ENCODE data around the gene ENGASE.

ENGASE gene

DNA sequence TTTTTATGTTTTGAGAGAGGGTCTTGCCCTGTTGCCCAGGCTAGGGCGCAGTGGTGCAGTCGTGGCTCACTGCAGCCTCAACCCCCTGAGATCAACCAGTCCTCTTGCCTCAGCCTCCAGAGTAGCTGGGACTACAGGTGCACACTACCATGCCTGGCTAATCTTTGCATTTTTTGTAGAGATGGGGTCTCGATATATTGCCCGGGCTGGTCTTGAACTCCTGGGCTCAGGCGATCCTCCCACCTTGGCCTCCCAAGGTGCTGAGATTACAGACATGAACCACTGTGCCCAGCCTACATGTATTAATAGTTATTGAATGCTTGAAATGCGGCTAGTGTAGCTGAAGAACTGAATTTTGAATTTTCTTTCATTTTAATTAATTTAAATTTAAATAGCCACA is 38.4 kb upstream of the ENGASE start:
- DNase-seq (ENCODE audit: low read depth, low spot score), result no peak
- no peak overlapping the region for H3K4me3 ChIP-seq (ENCODE audit: low read length)

GRCh38 chr17:79036596-79036995 is 38.0 kb upstream of the ENGASE start:
- no peak overlapping the region for H3K4me3 ChIP-seq (ENCODE audit: low read length)
- no peak for DNase-seq (ENCODE audit: low read depth, low spot score)

- no peak overlapping the region for H3K4me3 ChIP-seq (ENCODE audit: low read length)
- DNase-seq (ENCODE audit: low read depth, low spot score), result no peak
Measured at GRCh38 chr17:79038545-79039135, 36.0 kb upstream of the ENGASE start.

GRCh38 chr17:79039171-79039570 is 35.5 kb upstream of the ENGASE start:
- DNase-seq (ENCODE audit: low read depth, low spot score), result no peak
- no peak overlapping the region for H3K4me3 ChIP-seq (ENCODE audit: low read length)

DNA sequence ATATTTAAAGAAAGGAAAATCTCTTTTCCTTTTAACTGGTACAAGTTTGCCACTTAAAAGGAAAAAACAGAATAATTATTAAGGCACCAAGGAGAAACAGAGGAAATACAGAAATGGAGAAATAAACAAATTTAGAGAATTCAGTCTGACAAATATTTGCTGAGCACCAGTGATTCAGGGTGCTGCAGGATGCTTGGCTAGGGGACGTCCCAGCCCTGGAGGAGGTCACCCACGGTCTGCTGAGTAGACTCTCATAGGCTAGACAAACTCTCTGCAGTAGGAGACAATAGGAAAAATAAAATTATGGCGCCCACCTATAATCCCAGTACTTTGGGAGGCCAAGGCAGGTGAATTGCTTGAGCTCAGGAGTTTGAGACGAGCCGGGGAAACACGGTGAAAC is 34.7 kb upstream of the ENGASE start:
- no peak for DNase-seq (ENCODE audit: low read depth, low spot score)
- H3K4me3 ChIP-seq (ENCODE audit: low read length), result no peak overlapping the region

DNA sequence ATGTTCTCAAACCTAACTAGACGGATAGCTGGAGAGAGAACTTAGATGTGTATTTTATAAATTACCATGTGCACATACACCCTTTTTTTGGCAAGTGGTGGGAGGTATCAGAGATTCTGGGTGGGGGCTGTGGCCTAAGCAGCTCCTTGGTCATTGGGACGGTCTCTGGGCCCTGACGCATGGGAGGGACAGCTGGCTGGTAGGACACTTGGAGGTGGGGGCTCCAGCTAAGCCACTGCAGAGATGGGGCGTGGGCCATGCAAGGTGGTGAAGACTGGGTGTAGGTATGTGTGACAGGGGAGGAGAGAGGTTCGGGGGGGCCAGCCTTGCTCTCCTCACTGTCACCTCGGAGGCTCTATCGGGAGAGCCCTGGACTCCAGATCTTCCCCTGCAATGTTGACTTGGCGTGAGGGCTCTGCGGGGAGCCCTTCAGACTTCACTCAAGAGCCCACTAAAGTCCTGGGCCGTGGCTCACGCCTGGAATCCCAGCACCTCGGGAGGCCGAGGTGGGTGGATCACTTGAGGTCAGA is 33.5 kb upstream of the ENGASE start:
- H3K4me3 ChIP-seq (ENCODE audit: low read length), result no peak overlapping the region

DNA sequence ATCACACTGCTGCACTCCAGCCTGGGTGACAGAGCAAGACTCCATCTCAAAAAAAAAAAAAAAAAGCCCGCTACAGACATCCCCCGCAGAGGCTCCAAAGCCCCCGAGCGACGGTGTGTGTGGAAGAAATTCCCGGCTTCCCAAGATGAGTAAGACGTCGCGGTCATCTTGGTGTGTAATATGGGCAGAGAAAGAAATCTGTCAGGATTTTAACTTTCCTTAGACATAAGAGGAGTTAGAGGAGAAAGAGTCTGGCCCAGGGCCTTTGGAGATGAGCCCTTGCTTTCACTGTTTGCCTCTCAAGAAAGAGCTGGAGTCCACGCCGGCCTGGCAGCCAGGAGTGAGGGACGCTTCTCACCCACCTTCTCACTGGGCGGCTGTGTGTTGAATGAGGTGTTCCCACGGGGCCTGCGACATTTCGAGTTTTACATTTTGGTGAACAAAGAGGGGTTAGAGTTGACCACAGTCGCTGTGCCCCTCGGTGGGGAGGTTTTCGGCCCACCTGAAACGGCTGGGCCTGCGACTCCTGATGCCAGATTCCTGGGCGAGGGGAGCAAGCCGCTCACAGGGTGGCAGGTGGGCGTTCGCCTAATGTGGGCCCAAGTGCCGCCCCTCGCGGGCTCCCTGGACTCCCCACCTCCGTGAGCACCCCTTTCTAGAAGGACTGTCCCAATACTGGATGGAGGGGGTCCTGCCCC is 32.8 kb upstream of the ENGASE start:
- no peak overlapping the region for H3K4me3 ChIP-seq (ENCODE audit: low read length)
- no peak for DNase-seq (ENCODE audit: low read depth, low spot score)

More for the DNA sequence above, 33.5 kb upstream of the ENGASE start:
- DNase-seq (ENCODE audit: low read depth, low spot score), result no peak

DNA sequence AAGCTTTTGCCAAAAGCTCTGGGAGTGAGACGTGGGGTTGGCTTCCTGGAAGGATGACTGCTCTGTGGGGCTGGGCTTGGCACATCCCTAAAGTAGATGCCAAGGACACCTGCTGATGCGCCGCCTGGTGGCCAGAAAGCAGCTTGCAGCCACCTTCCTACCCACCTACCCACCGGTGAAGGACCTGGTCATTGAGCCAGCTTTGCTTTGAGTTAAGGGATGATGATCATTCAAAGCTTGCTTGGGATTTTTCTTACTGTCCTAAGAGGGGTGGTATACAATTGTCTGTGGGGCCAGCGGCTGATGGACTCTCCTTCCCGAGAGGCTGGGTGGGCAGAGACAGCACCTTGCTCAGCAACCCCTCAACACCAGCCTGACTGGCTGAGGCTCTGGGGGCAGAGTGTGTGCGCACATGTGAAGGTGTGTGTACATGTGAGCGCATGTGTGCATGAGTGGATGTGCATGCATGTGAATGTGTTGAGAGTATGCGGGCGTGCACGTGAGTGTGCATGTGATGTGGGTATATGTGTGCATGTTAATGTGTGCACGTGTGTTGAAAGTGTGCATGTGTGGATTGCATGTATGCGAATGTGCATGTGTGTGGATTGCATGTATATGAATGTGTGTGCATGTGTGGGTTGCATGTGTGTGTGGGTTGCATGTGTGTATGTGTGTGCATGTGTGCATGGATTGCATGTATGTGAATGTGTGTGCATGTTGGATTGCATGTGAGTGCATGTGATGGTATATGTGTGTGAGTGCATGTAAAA is 32.0 kb upstream of the ENGASE start:
- no peak overlapping the region for H3K4me3 ChIP-seq (ENCODE audit: low read length)
- peak; percentile 32 for DNase-seq (ENCODE audit: low read depth, low spot score)

GRCh38 chr17:79043191-79043930 is 31.3 kb upstream of the ENGASE start:
- no peak for DNase-seq (ENCODE audit: low read depth, low spot score)
- H3K4me3 ChIP-seq (ENCODE audit: low read length), result no peak overlapping the region

DNA sequence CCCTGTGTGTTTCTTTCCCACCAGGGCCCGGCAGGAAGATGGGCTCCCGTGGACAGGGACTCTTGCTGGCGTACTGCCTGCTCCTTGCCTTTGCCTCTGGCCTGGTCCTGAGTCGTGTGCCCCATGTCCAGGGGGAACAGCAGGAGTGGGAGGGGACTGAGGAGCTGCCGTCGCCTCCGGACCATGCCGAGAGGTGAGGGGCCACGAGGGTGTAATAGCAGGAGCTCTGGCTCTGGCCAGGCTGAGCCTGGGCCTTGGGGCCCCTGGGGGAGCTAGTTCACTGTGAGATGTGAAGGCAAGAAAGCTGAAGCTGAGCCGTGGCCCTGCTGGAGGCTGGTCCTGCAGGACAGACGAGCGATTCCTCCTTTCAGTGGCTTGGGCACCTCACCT is 30.7 kb upstream of the ENGASE start:
- no peak for DNase-seq (ENCODE audit: low read depth, low spot score)
- no peak overlapping the region for H3K4me3 ChIP-seq (ENCODE audit: low read length)

DNA sequence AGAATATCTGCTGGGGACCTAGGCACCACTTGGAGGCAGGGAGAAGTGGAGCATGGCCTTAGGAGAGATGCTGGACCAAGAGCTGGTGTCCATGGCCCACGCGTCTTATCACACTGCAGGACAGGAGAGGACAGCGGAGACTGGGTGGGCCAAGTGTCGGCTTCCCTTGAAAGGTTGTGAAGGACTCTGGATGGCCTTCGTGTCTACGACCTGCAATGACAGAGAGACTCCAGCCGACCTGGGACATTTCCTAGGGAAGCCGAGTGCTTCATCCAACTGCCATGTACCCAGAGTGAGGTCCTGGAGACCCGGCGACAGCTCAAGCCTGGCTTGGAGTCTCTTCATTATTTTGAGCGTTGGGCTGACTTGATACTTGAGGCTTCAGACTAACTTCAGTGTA is 30.2 kb upstream of the ENGASE start:
- no peak overlapping the region for H3K4me3 ChIP-seq (ENCODE audit: low read length)
- no peak for DNase-seq (ENCODE audit: low read depth, low spot score)

GRCh38 chr17:79045001-79045729 is 29.5 kb upstream of the ENGASE start:
- no peak overlapping the region for H3K4me3 ChIP-seq (ENCODE audit: low read length)

DNA sequence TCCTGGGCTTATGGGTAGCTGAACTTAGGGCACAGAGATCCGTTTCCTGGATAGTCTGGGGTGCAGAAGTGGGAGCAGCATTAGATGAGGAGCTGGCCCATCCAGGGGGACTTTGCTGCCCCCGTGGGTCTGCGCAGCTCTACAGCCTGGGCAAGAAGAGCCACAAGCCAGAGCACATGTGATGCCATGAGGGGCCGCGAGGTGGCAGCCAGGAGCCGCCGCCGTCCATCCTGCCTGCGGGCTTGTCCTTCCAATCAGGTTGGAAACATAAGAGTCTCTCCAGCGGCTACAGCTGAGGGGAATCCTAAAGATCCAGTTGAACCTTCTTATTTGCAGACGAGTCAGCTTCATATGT is 28.8 kb upstream of the ENGASE start:
- peak; percentile 37 for DNase-seq (ENCODE audit: low read depth, low spot score)
- no peak overlapping the region for H3K4me3 ChIP-seq (ENCODE audit: low read length)

More at GRCh38 chr17:79045001-79045729, 29.5 kb upstream of the ENGASE start:
- DNase-seq (ENCODE audit: low read depth, low spot score), result no peak

- H3K4me3 ChIP-seq (ENCODE audit: low read length), result no peak overlapping the region
- no peak for DNase-seq (ENCODE audit: low read depth, low spot score)
Measured at GRCh38 chr17:79046197-79046915, 28.3 kb upstream of the ENGASE start.

DNA sequence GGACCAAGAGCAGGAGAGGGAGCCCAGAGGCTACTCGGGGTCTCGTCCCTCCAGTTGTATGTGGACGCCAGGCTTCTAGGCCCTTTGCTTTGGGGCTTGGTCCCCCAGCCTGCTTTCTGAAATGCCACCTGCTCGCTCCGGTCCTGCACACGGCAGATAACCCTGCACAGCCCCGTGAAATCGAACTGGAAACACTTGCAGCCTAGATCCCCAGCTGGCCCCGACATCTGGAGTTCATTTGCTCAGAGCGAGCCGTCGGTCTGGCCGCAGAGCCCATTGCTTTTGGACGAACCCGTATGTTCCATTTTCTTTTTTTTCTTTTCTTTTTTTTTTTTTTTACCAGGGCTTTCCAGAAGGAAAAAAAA is 27.7 kb upstream of the ENGASE start:
- no peak overlapping the region for H3K4me3 ChIP-seq (ENCODE audit: low read length)
- DNase-seq (ENCODE audit: low read depth, low spot score), result no peak

DNA sequence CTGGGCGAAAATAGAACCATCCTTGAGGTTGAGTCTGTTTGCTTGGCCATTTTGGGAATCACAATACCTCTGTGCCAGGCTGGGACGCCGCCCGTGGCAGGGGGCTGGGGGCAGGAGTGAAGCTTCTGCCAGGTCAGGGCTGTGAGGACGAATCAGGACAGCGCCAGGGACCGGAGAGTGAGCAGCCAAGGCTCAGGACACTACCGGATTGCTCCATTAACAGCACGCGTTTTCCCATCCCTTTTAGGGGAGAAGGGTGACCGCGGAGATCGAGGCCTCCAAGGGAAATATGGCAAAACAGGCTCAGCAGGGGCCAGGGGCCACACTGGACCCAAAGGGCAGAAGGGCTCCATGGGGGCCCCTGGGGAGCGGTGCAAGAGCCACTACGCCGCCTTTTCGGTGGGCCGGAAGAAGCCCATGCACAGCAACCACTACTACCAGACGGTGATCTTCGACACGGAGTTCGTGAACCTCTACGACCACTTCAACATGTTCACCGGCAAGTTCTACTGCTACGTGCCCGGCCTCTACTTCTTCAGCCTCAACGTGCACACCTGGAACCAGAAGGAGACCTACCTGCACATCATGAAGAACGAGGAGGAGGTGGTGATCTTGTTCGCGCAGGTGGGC is 27.2 kb upstream of the ENGASE start:
- no peak for DNase-seq (ENCODE audit: low read depth, low spot score)
- no peak overlapping the region for H3K4me3 ChIP-seq (ENCODE audit: low read length)

DNA sequence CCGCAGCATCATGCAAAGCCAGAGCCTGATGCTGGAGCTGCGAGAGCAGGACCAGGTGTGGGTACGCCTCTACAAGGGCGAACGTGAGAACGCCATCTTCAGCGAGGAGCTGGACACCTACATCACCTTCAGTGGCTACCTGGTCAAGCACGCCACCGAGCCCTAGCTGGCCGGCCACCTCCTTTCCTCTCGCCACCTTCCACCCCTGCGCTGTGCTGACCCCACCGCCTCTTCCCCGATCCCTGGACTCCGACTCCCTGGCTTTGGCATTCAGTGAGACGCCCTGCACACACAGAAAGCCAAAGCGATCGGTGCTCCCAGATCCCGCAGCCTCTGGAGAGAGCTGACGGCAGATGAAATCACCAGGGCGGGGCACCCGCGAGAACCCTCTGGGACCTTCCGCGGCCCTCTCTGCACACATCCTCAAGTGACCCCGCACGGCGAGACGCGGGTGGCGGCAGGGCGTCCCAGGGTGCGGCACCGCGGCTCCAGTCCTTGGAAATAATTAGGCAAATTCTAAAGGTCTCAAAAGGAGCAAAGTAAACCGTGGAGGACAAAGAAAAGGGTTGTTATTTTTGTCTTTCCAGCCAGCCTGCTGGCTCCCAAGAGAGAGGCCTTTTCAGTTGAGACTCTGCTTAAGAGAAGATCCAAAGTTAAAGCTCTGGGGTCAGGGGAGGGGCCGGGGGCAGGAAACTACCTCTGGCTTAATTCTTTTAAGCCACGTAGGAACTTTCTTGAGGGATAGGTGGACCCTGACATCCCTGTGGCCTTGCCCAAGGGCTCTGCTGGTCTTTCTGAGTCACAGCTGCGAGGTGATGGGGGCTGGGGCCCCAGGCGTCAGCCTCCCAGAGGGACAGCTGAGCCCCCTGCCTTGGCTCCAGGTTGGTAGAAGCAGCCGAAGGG is 26.4 kb upstream of the ENGASE start:
- no peak overlapping the region for H3K4me3 ChIP-seq (ENCODE audit: low read length)
- DNase-seq (ENCODE audit: low read depth, low spot score), result no peak

All from Jurkat, Clone E6-1 (cell line).